Erythroblast (primary cell): ENCODE data around the gene ELOVL5.
"Not testable (repeated sequence)": the region's sequence is repeated elsewhere in the genome, so short reads cannot be mapped to it uniquely, and the experiment has no call there.

ENCODE experiments used
- DNase-seq, 2 experiments: peaks; one replicate each; lab custom pipeline; 2025; lab: John Stamatoyannopoulos, UW
- GATA1 ChIP-seq: IDR thresholded peaks from 2 replicates; pipeline ENCODE4 v1.6.1; 2011; ENCODE audit warnings: low read depth, mild to moderate bottlenecking, control low read depth, low read length, moderate library complexity
- POLR2A ChIP-seq: IDR thresholded peaks from 2 replicates; pipeline ENCODE4 v1.6.1; 2011; ENCODE audit warnings: mild to moderate bottlenecking, low read length

The ELOVL5 gene

GRCh38 chr6:53328375-53328774, 20.4 kb downstream of the ELOVL5 start:
- no peak for DNase-seq
- TF ChIP-seq GATA1 = no peak
- TF ChIP-seq POLR2A = no peak

- TF ChIP-seq GATA1 (no peak), POLR2A (no peak)
- peak; percentile 43 to 59 for DNase-seq
Measured at GRCh38 chr6:53327017-53327395, 21.7 kb downstream of the ELOVL5 start.

GRCh38 chr6:53326372-53327016, 22.3 kb downstream of the ELOVL5 start:
- DNase-seq = peak; percentile 16 to 36
- TF ChIP-seq POLR2A = no peak
- TF ChIP-seq GATA1 = no peak

GRCh38 chr6:53325785-53326184, 23.0 kb downstream of the ELOVL5 start:
- DNase-seq = no peak
- TF ChIP-seq POLR2A (no peak), GATA1 (no peak)

- TF ChIP-seq GATA1 (no peak), POLR2A (no peak)
- no peak for DNase-seq
Measured at GRCh38 chr6:53322188-53323029, 26.3 kb downstream of the ELOVL5 start.

GRCh38 chr6:53321701-53322100, 27.0 kb downstream of the ELOVL5 start:
- TF ChIP-seq GATA1 (no peak), POLR2A (no peak)
- no peak for DNase-seq

GRCh38 chr6:53320964-53321363, 27.8 kb downstream of the ELOVL5 start:
- TF ChIP-seq POLR2A (no peak), GATA1 (no peak)
- no peak for DNase-seq

- DNase-seq = no peak
- TF ChIP-seq POLR2A (no peak), GATA1 (no peak)
Measured at GRCh38 chr6:53318429-53318828, 30.3 kb downstream of the ELOVL5 start.

GRCh38 chr6:53317861-53318260, 30.9 kb downstream of the ELOVL5 start:
- no peak for DNase-seq
- TF ChIP-seq POLR2A = no peak
- no peak for TF ChIP-seq GATA1

GRCh38 chr6:53317299-53317698, 31.5 kb downstream of the ELOVL5 start:
- not testable (repeated sequence) for DNase-seq

GRCh38 chr6:53316142-53316541, 32.6 kb downstream of the ELOVL5 start:
- TF ChIP-seq POLR2A (no peak), GATA1 (no peak)
- DNase-seq = no peak

GRCh38 chr6:53315086-53315724, 33.5 kb downstream of the ELOVL5 start:
- DNase-seq = peak in 1 of 2 experiments; percentile 16
- no peak for TF ChIP-seq POLR2A
- TF ChIP-seq GATA1 = no peak

GRCh38 chr6:53313784-53314400, 34.9 kb downstream of the ELOVL5 start:
- DNase-seq = peak; percentile 72 to 77
- no peak for TF ChIP-seq GATA1
- peak; percentile 18 for TF ChIP-seq POLR2A

- TF ChIP-seq POLR2A = no peak
- TF ChIP-seq GATA1 = no peak
Measured at GRCh38 chr6:53312355-53312754, 36.4 kb downstream of the ELOVL5 start.

GRCh38 chr6:53311586-53311935, 37.2 kb downstream of the ELOVL5 start:
- DNase-seq = no peak
- no peak for TF ChIP-seq GATA1

More at GRCh38 chr6:53312355-53312754, 36.4 kb downstream of the ELOVL5 start:
- peak; percentile 30 to 52 for DNase-seq
